AG09309 (cell line): Measurements from ENCODE around the gene CC2D2A.
"Not testable (repeated sequence)": the region's sequence is repeated elsewhere in the genome, so short reads cannot be mapped to it uniquely, and the experiment has no call there.

Source experiments
- DNase-seq: peaks from one replicate; pipeline ENCODE4 v3.0.0-alpha.2; 2010; ENCODE audit warnings: low read depth
- H3K4me3 ChIP-seq: 2 replicates; pipeline ENCODE4 v1.5.1; 2011; ENCODE audit warnings: mild to moderate bottlenecking, low read depth, low read length, moderate library complexity; ENCODE audit not compliant: control insufficient read depth
- CTCF ChIP-seq: IDR thresholded peaks from 2 replicates; pipeline ENCODE4 v1.5.1; 2011; ENCODE audit warnings: mild to moderate bottlenecking, low read depth, low read length, inconsistent platforms; ENCODE audit not compliant: insufficient read depth, control insufficient read depth; ENCODE audit errors: missing control alignments

Gene CC2D2A

GRCh38 chr4:15605537-15605936 lies 135.9 kb downstream of the CC2D2A start:
- DNase-seq: no peak
- no peak for TF ChIP-seq CTCF
- H3K4me3 ChIP-seq: no peak overlapping the region

DNA sequence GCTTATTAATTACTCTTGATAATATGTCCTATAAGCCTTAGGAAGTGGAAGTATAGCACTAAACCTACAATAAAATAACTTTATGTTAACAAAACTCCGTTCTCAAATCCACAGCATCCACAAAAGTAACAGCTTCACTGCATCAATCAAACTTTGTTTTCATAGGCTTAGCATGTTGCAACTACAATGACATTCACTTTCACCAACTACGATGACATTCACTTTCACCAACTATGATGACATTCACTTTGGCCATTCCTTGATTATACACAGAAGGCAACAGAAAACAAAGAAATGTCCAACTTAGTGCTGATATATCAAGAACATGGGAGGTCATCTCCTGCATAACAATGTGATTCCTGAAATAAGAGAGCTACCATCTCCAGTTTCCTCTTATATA lies 141.2 kb downstream of the CC2D2A start:
- DNase-seq: no peak
- TF ChIP-seq CTCF: no peak
- H3K4me3 ChIP-seq: no peak overlapping the region

DNA sequence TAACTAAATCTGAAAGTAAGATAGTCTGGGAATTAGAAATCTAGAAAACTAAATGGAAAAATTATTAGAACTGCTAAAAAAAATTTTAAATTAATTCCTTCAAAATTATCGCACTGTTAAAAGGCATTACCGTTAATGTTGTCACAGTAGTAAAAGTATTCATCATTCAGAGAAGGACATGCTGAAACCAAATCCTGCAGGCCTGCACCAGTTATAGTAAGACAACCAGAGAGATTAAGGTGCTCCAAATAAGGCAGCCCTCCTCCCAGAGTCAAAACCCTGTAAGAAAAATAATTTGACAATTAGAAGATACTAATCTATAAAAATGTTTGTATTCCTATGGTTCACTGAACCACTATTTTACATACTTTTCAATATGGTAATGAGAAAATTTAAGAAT lies 142.5 kb downstream of the CC2D2A start:
- DNase-seq: no peak
- TF ChIP-seq CTCF: no peak
- H3K4me3 ChIP-seq: no peak overlapping the region

DNA sequence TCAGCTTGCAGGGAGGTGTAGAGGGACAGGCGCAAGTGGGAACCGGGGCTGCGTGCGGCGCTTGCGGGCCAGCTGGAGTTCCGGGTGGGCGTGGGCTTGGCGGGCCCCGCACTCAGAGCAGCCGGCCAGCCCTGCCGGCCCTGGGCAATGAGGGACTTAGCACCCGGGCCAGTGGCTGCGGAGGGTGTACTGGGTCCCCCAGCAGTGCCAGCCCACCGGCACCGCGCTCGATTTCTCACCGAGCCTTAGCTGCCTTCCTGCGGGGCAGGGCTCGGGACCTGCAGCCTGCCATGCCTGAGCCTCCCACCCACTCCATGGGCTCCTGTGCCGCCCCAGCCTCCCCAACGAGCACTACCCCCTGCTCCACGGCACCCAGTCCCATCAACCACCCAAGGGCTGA lies 145.2 kb downstream of the CC2D2A start:
- not testable (repeated sequence) for H3K4me3 ChIP-seq

DNA sequence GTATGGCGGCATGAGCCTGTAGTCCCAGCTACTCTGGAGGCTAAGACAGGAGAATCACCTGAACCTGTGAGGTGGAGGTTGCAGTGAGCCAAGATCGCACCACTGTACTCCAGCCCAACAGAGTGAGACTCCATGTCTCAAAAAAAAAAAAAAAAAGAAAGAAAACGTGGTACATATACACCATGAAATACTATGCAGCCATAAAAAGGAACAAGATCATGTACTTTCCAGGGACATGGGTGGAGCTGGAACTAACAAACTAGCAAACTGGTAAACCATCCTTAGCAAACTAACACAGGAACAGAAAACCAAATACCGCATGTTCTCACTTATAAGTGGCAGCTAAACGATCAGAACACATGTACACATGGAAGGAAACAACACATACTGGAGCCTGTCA lies 147.7 kb downstream of the CC2D2A start:
- not testable (repeated sequence) for DNase-seq, H3K4me3 ChIP-seq

More for the DNA sequence above, 145.2 kb downstream of the CC2D2A start:
- not testable (repeated sequence) for DNase-seq

- H3K4me3 ChIP-seq: no peak overlapping the region
- DNase-seq: no peak
- no peak for TF ChIP-seq CTCF
These were observed 167.1 kb downstream of the CC2D2A start for GRCh38 chr4:15636818-15637217.

DNA sequence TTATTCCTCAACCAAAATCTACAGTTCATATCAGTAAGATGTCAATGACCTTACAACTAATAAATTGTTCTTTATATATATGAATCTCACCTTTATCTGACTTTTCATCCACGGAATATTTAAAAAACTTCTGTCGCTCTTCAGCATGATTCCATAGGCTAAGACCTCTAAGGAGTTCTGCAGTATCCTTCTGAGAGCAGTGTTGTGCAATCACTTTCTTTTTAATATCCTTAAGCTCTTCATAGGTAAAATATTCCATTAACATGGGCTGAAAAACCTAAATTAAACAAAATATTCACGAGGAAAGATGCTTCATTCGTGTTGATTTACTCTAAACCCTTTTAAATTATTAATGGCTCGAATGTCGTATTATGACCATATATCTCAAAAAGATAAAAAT lies 168.7 kb downstream of the CC2D2A start:
- no peak overlapping the region for H3K4me3 ChIP-seq
- DNase-seq: no peak
- TF ChIP-seq CTCF: no peak

DNA sequence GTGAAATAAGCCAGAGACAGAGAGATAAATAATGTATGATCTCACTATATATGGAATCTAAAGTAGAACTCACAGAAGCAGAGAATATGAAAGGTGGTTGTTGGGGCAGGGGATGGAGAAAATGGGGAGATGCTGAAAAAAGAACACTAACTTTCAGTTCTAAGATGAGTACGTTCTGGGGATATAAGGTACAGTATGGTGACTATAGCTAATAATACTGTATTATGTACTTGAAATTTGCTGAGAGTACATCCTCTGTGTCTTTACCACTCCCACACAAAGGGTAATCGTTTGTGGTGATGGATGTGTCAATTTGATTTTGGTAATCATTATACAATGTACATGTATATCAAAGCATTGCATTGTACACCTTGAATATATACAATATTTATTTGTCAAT lies 178.9 kb downstream of the CC2D2A start:
- no peak for DNase-seq
- no peak overlapping the region for H3K4me3 ChIP-seq
- TF ChIP-seq CTCF: no peak
